Activated naive CD4-positive, alpha-beta T cell treated with anti-CD3 and anti-CD28 coated beads, Interleukin-2, amount 10 ng/mL, durations not matched to agents 7 days and 5 days (primary cell): ENCODE measurements around the gene CNMD.
"Not testable (repeated sequence)": the region's sequence is repeated elsewhere in the genome, so short reads cannot be mapped to it uniquely, and the experiment has no call there.

ENCODE experiments used
- CTCF ChIA-PET: fragments of 350-600 bp; sonication (Branson Sonifier 250); formaldehyde crosslinking; loops from one replicate; lab custom pipeline; 2021; ENCODE audit warnings: antibody characterized with exemption; lab: Charles Lee
- DNase-seq: peaks from one replicate; pipeline ENCODE4 v3.0.0-alpha.2; 2020
- H3K27ac Mint-ChIP-seq: one replicate; pipeline ENCODE4 v1.8.0; 2021; ENCODE audit warnings: mild to moderate bottlenecking, moderate library complexity, mixed read lengths
- H3K27me3 Mint-ChIP-seq: one replicate; pipeline ENCODE4 v1.8.0; 2021; ENCODE audit warnings: mild to moderate bottlenecking, mixed read lengths
- H3K36me3 Mint-ChIP-seq: one replicate; pipeline ENCODE4 v1.8.0; 2021; ENCODE audit warnings: mixed read lengths
- H3K4me1 Mint-ChIP-seq: one replicate; pipeline ENCODE4 v1.8.0; 2021; ENCODE audit warnings: mixed read lengths
- H3K4me3 Mint-ChIP-seq: one replicate; pipeline ENCODE4 v1.8.0; 2021; ENCODE audit warnings: mild to moderate bottlenecking, moderate library complexity, mixed read lengths
- H3K9me3 Mint-ChIP-seq: one replicate; pipeline ENCODE4 v1.8.0; 2021; ENCODE audit warnings: mixed read lengths

CNMD gene

GRCh38 chr13:52734075-52734623, 5.5 kb downstream of the CNMD start:
- Mint-ChIP-seq H3K9me3 (no peaks in the 10 kb centered on the region), H3K27me3 (peaks cover 22% of the 10 kb centered on the region), H3K27ac (no peak overlapping the region), H3K4me3 (no peak overlapping the region), H3K36me3 (no peaks in the 10 kb centered on the region), H3K4me1 (peaks cover 3% of the 10 kb centered on the region)
- DNase-seq, result no peak
- CTCF ChIA-PET, result no interaction called here

DNA sequence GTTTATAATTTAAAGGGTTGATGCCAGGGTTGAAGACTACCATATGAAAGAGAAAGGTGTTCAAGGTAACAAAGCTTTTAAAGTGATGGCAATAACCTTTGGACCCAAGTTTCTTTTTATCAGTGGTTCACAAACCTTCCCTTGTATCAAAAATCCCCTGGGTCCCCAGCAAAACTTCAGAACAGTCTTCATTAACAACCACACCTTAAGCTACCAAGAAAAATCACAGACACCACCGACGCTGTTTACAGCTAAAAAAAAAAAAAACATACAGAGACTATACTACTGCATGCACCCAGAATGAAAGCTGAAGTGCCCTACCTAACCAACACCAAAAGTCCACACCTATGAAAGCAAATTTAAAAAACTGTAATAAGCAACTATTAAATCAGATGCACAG, 13.4 kb downstream of the CNMD start:
- Mint-ChIP-seq H3K4me1 (no peaks in the 10 kb centered on the region), H3K27me3 (no peaks in the 10 kb centered on the region), H3K36me3 (no peaks in the 10 kb centered on the region), H3K4me3 (no peak overlapping the region), H3K27ac (no peak overlapping the region), H3K9me3 (no peaks in the 10 kb centered on the region)
- CTCF ChIA-PET, result no interaction called here
- no peak for DNase-seq

DNA sequence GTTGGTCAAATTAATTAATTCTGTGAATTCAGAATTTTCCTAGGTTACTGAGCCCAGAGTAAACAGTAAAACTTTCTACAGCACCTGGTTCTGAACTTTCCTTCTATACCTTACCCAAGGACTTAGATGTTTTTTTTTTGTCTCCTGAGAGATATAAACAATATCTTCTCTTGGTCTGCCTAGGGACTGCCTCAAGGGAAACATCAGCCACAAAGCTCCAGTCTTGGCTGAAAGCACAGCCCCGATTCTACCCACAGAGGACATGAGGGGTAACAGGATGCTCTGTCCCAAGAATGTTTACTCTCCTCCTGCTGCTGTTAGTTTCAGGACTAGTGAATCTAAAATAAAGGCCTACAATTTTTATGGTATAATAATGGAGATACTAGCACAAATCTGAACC, 14.3 kb downstream of the CNMD start:
- CTCF ChIA-PET, result no interaction called here
- H3K27me3 Mint-ChIP-seq, result peaks cover 3% of the 10 kb centered on the region

DNA sequence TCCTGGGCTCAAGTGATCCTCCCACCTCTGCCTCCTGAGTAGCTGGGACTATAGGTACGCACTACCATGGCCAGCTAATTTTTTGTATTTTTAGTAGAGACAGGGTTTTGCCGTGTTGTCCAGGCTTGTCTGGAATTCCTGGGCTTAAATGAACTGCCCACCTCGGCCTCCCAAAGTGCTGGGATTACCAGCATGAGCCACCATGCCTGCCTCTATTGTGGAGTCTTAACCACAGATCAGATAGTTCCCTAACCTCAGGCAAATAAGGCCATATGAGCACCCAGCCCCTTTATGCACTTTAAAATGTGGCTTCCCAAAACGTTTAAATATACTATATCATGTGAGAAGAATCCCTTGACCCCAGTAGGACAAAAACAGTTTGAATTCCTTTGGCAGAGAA, 16.4 kb downstream of the CNMD start:
- peaks cover 4% of the 10 kb centered on the region for H3K27me3 Mint-ChIP-seq
- H3K4me1 Mint-ChIP-seq, result no peaks in the 10 kb centered on the region

More for the DNA sequence above, 14.3 kb downstream of the CNMD start:
- H3K9me3 Mint-ChIP-seq, result no peaks in the 10 kb centered on the region
- no peak for DNase-seq
- H3K4me1 Mint-ChIP-seq, result no peaks in the 10 kb centered on the region
- no peaks in the 10 kb centered on the region for H3K36me3 Mint-ChIP-seq
- H3K27ac Mint-ChIP-seq, result no peak overlapping the region
- H3K4me3 Mint-ChIP-seq, result no peak overlapping the region

DNA sequence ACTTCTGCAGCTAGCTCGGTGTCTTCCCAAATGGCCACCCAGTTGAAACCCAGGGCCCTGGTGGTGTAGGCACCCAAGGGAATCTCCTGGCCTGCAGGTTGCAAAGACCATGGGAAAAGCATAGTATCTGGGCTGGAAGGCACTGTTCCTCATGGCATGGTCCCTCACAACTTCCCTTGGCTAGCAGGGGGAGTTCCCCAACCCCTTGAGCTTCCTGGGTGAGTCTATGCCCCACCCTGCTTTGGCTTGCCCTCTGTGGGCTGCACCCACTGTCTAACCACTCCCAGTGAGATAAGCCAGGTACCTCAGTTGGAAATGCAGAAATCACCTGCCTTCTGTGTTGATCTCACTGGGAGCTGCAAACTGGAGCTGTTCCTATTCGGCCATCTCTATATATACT, 18.3 kb downstream of the CNMD start:
- H3K9me3 Mint-ChIP-seq, DNase-seq, H3K36me3 Mint-ChIP-seq, H3K27me3 Mint-ChIP-seq, H3K4me3 Mint-ChIP-seq, H3K27ac Mint-ChIP-seq, H3K4me1 Mint-ChIP-seq: not testable (repeated sequence)
- CTCF ChIA-PET, result interaction anchor here (1.1 kb wide), 1 partner anchor 56 kb away, joined by 3 read pairs; no protein-coding TSS in a partner anchor

More for the DNA sequence above, 16.4 kb downstream of the CNMD start:
- no peak overlapping the region for H3K4me3 Mint-ChIP-seq
- peaks cover 5% of the 10 kb centered on the region for H3K9me3 Mint-ChIP-seq
- no peaks in the 10 kb centered on the region for H3K36me3 Mint-ChIP-seq
- CTCF ChIA-PET, result no interaction called here
- DNase-seq, result no peak
- H3K27ac Mint-ChIP-seq, result no peak overlapping the region

DNA sequence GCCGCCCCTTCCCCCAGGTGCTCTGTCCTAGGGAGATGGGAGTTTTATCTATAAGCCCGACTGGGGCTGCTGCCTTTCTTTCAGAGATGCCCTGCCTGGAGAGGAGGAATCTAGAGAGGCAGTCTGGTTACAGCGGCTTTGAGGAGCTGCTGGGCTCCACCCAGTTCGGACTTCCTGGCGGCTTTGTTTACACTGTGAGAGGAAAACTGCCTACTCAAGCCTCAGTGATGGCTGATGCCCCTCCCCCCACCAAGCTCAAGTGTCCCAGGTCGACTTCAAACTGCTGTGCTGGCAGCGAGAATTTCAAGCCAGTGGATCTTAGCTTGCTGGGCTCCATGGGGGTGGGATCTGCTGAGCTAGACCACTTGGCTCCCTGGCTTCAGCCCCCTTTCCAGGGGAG, 18.7 kb downstream of the CNMD start:
- H3K9me3 Mint-ChIP-seq, H3K4me1 Mint-ChIP-seq, H3K4me3 Mint-ChIP-seq, H3K27ac Mint-ChIP-seq, CTCF ChIA-PET, DNase-seq, H3K27me3 Mint-ChIP-seq, H3K36me3 Mint-ChIP-seq: not testable (repeated sequence)

DNA sequence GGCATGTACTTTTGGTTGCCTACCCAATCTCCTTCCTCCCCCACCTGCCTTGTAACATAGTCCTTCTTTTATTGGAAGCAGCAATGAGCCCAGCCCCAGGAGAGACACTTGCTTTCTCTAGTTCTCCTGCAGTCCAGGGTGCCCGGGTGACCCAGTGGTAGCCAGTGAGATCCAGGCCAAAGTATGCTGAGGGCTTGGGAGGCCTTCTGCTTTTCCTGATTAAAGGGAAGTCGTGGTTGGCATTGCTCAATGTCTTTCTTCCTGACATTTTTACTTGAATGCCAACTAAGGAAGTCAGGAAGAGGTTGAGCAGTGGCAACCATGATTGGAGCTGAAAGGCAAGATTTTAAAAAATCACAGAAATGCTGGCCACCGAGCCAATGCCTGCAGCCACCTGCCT, 25.7 kb downstream of the CNMD start:
- Mint-ChIP-seq H3K27ac (no peak overlapping the region), H3K9me3 (peaks cover 5% of the 10 kb centered on the region)
- DNase-seq, result no peak

DNA sequence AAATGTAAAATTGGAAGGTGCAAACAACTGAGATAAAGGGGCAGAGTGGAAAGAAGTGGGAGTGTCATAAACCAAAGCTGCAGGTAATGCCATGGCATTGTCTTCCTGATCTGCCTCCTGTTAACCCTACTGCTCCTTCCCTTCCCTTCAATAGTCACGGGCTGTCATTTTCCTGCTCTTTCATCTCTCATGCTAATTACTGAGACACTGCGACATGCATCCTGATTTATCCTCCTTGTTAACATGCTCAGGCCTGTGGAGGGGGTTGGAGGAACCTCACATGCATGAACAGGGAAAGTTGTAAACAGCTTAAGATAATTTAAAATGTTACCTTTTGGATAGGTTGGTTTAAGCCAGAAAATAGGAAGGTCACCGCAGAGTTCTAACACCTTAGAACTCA, 27.2 kb downstream of the CNMD start:
- CTCF ChIA-PET, result no interaction called here
- no peaks in the 10 kb centered on the region for H3K36me3 Mint-ChIP-seq
- DNase-seq, result no peak
- no peak overlapping the region for H3K27ac Mint-ChIP-seq
- H3K4me3 Mint-ChIP-seq, result no peak overlapping the region
- no peaks in the 10 kb centered on the region for H3K4me1 Mint-ChIP-seq
- no peaks in the 10 kb centered on the region for H3K27me3 Mint-ChIP-seq
- H3K9me3 Mint-ChIP-seq, result no peaks in the 10 kb centered on the region

More for the DNA sequence above, 25.7 kb downstream of the CNMD start:
- Mint-ChIP-seq H3K27me3 (no peaks in the 10 kb centered on the region), H3K4me3 (no peak overlapping the region), H3K4me1 (no peaks in the 10 kb centered on the region), H3K36me3 (no peaks in the 10 kb centered on the region)
- CTCF ChIA-PET, result no interaction called here

DNA sequence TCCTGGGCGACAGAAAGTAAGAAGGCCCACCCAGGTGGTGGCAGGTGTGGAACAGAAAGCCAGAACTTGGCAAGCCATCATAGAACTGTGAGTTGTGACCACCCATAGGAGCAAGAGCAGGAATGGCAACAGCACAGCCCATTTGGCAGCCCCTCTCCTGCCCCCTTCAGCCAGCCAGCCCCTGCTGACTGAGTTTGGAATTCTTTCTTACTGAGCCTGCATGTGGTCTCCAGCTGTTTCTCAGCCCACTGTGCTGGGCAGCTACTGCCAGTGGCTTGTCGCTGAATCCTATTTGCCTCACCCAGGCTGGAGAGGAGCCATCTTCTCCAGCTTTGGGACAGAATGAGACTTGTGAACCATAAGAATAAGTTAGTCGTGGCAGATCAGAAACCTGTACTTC, 28.3 kb downstream of the CNMD start:
- Mint-ChIP-seq H3K9me3 (no peaks in the 10 kb centered on the region), H3K27ac (no peak overlapping the region), H3K27me3 (no peaks in the 10 kb centered on the region), H3K36me3 (no peaks in the 10 kb centered on the region), H3K4me3 (no peak overlapping the region), H3K4me1 (no peaks in the 10 kb centered on the region)
- CTCF ChIA-PET, result interaction anchor here (1.0 kb wide), 1 partner anchor 10 kb away, joined by 3 read pairs; no protein-coding TSS in a partner anchor
- DNase-seq, result no peak

DNA sequence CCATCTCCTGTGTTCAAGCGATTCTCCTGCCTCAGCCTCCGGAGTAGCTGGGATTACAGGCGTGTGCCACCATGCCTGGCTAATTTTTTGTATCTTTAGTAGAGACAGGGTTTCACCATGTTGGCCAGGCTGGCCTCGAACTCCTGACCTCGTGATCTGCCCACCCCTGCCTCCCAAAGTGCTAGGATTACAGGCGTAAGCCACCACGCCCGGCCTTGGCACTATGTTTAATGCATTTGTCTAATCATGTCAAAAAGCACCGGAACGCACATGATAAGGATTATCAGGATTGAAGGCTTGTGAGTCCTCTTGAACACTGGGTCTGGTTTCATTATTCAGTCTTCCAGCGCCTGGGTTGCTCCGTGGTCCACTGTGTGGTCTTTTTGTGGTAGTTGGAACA, 31.4 kb downstream of the CNMD start:
- H3K27ac Mint-ChIP-seq, CTCF ChIA-PET, H3K9me3 Mint-ChIP-seq, DNase-seq, H3K36me3 Mint-ChIP-seq, H3K4me3 Mint-ChIP-seq, H3K27me3 Mint-ChIP-seq, H3K4me1 Mint-ChIP-seq: not testable (repeated sequence)

DNA sequence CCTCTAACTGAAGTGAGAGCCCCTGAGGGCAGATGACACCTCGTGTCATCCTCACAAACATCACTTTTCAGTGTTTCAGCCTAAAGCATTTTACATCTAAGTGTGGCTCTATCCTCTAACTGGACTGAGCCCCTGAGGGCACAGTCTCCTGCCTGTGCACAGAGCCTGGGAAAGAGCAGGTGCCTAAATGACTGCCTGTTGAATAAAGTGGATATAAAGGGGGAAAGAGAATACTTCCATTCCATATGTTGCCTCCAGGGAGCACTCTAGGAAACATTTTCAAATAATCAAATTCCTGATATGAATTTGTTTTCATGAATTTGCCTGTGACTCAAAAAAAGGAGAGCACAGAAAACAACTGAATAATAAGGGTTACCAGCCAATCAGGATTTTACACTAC, 32.2 kb downstream of the CNMD start:
- CTCF ChIA-PET, result no interaction called here
- DNase-seq, result no peak
- no peak overlapping the region for H3K4me3 Mint-ChIP-seq
- H3K36me3 Mint-ChIP-seq, result no peaks in the 10 kb centered on the region
- H3K27ac Mint-ChIP-seq, result no peak overlapping the region
- H3K4me1 Mint-ChIP-seq, result no peaks in the 10 kb centered on the region
- no peaks in the 10 kb centered on the region for H3K9me3 Mint-ChIP-seq
- H3K27me3 Mint-ChIP-seq, result no peaks in the 10 kb centered on the region

DNA sequence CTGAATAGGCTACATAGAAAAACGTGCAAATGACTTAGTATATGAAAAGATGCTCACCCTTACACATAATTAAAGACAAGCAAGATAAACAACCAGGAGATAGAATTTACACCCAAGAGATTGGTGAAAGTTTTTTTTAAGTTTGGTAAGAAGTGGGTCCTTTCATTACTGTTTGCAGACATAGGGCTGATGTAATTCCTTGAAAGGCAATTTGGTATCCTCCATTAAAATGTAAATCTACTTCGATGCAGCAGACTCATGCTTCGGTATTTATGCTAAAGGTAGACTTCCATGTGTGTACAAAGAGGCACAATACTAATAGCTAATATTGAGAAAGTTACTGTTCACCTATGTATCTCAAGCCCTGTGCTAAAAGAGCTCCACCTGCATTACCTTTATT, 33.5 kb downstream of the CNMD start:
- H3K9me3 Mint-ChIP-seq, result no peaks in the 10 kb centered on the region
- CTCF ChIA-PET, result no interaction called here

GRCh38 chr13:52703482-52703881, 36.1 kb downstream of the CNMD start:
- H3K36me3 Mint-ChIP-seq, result peaks cover 1% of the 10 kb centered on the region
- no peaks in the 10 kb centered on the region for H3K4me1 Mint-ChIP-seq
- no peak for DNase-seq
- H3K27me3 Mint-ChIP-seq, result no peaks in the 10 kb centered on the region
- no peaks in the 10 kb centered on the region for H3K9me3 Mint-ChIP-seq
- H3K27ac Mint-ChIP-seq, result no peak overlapping the region
- CTCF ChIA-PET, result no interaction called here
- no peak overlapping the region for H3K4me3 Mint-ChIP-seq

More for the DNA sequence above, 33.5 kb downstream of the CNMD start:
- no peak overlapping the region for H3K27ac Mint-ChIP-seq
- H3K4me3 Mint-ChIP-seq, result no peak overlapping the region
- no peaks in the 10 kb centered on the region for H3K27me3 Mint-ChIP-seq
- DNase-seq, result no peak
- no peaks in the 10 kb centered on the region for H3K4me1 Mint-ChIP-seq
- no peaks in the 10 kb centered on the region for H3K36me3 Mint-ChIP-seq

DNA sequence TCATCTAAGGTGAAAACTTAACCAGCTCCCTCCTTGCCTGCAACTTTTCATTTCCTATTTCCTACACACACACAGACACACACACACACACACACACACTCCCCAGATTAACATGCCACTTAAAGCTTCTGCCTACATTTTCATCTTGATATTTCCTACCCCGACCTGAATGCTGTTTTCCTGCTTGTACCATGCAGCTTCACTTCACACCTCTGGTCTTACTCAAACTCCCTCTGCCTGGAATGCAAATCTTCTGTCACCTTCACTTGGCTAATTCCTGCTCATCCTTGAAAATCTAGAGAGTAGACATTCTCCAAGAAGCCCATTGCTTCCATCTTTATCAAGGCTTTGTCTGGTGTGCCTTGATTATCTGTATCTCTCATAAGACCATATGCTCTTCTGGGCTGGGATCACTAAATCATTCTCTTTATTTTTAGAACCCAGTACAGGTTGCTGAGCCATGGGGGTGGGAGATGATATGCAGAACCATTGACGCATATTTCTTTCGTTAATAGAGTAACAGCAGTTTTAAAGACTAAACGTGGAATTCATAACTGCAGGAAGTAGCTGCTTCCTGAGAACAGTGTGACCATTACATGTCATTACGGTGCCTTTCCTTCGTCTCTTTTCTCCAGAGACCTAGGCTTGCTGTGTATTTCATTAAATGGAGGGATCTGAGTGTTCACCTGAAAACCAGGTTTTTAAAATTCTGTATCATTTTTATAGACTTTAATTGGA, 37.7 kb downstream of the CNMD start:
- CTCF ChIA-PET, result interaction anchor here (1.1 to 1.7 kb wide), 3 partner anchors 9 to 37 kb away, joined by 3 to 6 read pairs (median 3); no protein-coding TSS in a partner anchor
- H3K27ac Mint-ChIP-seq, result no peak overlapping the region
- peaks cover 1% of the 10 kb centered on the region for H3K36me3 Mint-ChIP-seq
- H3K4me3 Mint-ChIP-seq, result no peak overlapping the region
- H3K9me3 Mint-ChIP-seq, result no peaks in the 10 kb centered on the region
- H3K4me1 Mint-ChIP-seq, result no peaks in the 10 kb centered on the region
- DNase-seq, result no peak
- H3K27me3 Mint-ChIP-seq, result no peaks in the 10 kb centered on the region

DNA sequence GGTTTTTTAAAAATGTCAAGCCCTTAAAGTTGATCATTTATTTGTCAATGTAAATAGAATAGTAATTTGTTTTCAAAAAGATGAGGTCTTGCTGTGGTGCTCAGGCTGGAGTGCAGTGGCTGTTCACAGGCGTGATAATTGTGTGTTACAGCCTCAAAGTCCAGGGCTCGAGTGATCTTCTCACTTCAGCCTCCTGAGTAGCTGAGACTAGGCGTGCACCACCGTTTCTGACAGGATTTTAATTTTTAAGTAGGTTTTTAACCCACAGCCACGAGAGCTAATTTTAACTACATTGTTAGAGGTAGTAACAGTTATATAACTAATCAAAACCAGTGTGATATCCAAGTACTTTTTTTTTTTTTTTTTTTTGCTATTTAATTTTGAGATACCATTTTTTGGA, 43.1 kb downstream of the CNMD start:
- H3K4me1 Mint-ChIP-seq, result peaks cover 19% of the 10 kb centered on the region
- DNase-seq, result no peak

More for the DNA sequence above, 43.1 kb downstream of the CNMD start:
- Mint-ChIP-seq H3K27me3 (no peaks in the 10 kb centered on the region), H3K9me3 (no peaks in the 10 kb centered on the region), H3K4me3 (no peak overlapping the region), H3K36me3 (peaks cover 5% of the 10 kb centered on the region), H3K27ac (no peak overlapping the region)
- CTCF ChIA-PET, result interaction anchor here (0.9 kb wide), 1 partner anchor 32 kb away, joined by 3 read pairs; no protein-coding TSS in a partner anchor
